ENCODE results near the gene FOXC2.

Gene FOXC2

DNA sequence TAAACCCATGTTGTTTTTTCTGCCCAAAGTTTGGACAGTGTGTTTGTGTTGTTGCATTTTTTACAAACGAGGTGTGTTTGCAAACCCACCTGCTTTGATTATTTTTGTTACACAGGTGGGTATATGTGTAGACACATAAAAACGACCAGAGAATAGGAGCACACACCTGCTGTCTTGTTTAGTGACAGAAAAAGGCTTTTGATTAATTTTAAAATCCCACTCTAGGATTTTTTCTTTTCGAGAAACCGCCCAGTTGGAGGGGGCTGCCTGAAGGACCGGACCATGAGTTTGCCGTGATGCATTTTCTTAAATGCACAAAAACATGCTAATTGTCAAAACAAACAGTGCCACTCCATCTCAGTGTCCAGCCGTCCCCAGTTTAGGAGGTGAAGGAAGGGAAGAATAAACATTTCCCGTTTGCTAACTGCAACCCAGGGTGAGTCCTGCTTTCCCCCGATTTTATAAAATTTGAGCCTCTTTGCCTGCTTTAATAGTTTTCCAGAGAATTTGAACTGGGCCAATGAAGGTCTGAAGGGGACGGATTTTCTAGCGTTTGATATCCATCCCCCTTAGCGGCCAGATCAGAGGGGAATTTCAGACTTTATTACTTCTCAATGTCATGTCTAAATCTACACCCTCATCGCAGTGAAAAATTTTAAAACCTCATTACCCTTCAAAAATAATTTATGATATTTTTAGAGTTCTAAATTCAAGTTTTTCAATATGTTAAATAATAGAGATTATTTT lies 3.2 kb downstream of the FOXC2 start:
- Mint-ChIP-seq H3K4me3 (no peak overlapping the region), H3K27ac (no peak overlapping the region), H3K27me3 (peaks cover 63 to 71% of the 10 kb centered on the region in 2 donors), H3K9me3 (no peaks in the 10 kb centered on the region), H3K4me1 (peaks cover 7 to 26% of the 10 kb centered on the region in 2 donors), H3K36me3 (no peaks in the 10 kb centered on the region)
- ATAC-seq (replicated peaks) (no peak), DNase-seq (no peak)

GRCh38 chr16:86570558-86571529 lies 4.2 kb downstream of the FOXC2 start:
- peak overlapping the region in 1 of 2 donors; percentile 32 for H3K4me3 Mint-ChIP-seq
- DNase-seq (no peak), ATAC-seq (replicated peaks) (no peak)
- H3K27me3 Mint-ChIP-seq, result peaks cover 62 to 71% of the 10 kb centered on the region in 2 donors
- H3K9me3 Mint-ChIP-seq, result no peaks in the 10 kb centered on the region
- no peaks in the 10 kb centered on the region for H3K36me3 Mint-ChIP-seq
- H3K4me1 Mint-ChIP-seq, result peaks cover 5 to 21% of the 10 kb centered on the region in 2 donors
- H3K27ac Mint-ChIP-seq, result no peak overlapping the region

- Mint-ChIP-seq H3K9me3 (no peaks in the 10 kb centered on the region), H3K4me1 (peaks cover 9 to 26% of the 10 kb centered on the region in 2 donors)
Measured at GRCh38 chr16:86571530-86571915, 4.9 kb downstream of the FOXC2 start.

GRCh38 chr16:86572041-86572521 lies 5.5 kb downstream of the FOXC2 start:
- no peak for DNase-seq
- Mint-ChIP-seq H3K36me3 (no peaks in the 10 kb centered on the region), H3K27ac (no peak overlapping the region), H3K4me3 (no peak overlapping the region), H3K4me1 (peaks cover 12 to 32% of the 10 kb centered on the region in 2 donors), H3K9me3 (no peaks in the 10 kb centered on the region), H3K27me3 (peaks cover 70 to 82% of the 10 kb centered on the region in 2 donors)
- no peak for ATAC-seq (replicated peaks)

More at GRCh38 chr16:86571530-86571915, 4.9 kb downstream of the FOXC2 start:
- Mint-ChIP-seq H3K27ac (no peak overlapping the region), H3K4me3 (no peak overlapping the region), H3K36me3 (no peaks in the 10 kb centered on the region), H3K27me3 (peaks cover 66 to 76% of the 10 kb centered on the region in 2 donors)
- ATAC-seq (replicated peaks) (no peak), DNase-seq (no peak)

DNA sequence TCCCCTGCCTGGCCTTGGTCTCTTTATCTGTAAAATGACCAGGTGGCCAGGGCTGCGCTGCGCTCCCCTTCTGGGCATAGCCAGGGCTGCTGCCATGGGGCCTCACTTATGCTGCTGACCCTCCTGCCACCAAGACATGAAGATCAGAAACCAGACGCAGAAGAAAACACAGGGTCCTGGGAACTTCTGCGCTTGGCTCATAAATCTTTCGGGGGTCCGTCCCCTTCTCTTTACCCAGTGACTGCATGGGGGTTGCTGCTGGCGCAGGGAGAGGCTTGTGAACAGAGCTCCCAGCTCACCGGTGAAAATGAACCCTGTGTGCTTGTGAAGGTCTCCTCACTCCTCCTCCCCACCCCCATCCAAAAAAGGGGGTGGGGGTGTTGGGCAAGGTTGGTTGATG lies 6.0 kb downstream of the FOXC2 start:
- H3K4me3 Mint-ChIP-seq, result no peak overlapping the region
- peaks cover 70 to 82% of the 10 kb centered on the region in 2 donors for H3K27me3 Mint-ChIP-seq
- ATAC-seq (replicated peaks), result no peak

GRCh38 chr16:86573215-86573614 lies 6.6 kb downstream of the FOXC2 start:
- DNase-seq, result no peak
- Mint-ChIP-seq H3K4me1 (peaks cover 7 to 26% of the 10 kb centered on the region in 2 donors), H3K27me3 (peaks cover 76 to 86% of the 10 kb centered on the region in 2 donors), H3K4me3 (no peak overlapping the region), H3K27ac (no peak overlapping the region), H3K9me3 (no peaks in the 10 kb centered on the region), H3K36me3 (no peaks in the 10 kb centered on the region)
- ATAC-seq (replicated peaks), result no peak

More for the DNA sequence above, 6.0 kb downstream of the FOXC2 start:
- peaks cover 7 to 28% of the 10 kb centered on the region in 2 donors for H3K4me1 Mint-ChIP-seq
- no peak overlapping the region for H3K27ac Mint-ChIP-seq
- no peak for DNase-seq
- H3K9me3 Mint-ChIP-seq, result no peaks in the 10 kb centered on the region
- no peaks in the 10 kb centered on the region for H3K36me3 Mint-ChIP-seq

DNA sequence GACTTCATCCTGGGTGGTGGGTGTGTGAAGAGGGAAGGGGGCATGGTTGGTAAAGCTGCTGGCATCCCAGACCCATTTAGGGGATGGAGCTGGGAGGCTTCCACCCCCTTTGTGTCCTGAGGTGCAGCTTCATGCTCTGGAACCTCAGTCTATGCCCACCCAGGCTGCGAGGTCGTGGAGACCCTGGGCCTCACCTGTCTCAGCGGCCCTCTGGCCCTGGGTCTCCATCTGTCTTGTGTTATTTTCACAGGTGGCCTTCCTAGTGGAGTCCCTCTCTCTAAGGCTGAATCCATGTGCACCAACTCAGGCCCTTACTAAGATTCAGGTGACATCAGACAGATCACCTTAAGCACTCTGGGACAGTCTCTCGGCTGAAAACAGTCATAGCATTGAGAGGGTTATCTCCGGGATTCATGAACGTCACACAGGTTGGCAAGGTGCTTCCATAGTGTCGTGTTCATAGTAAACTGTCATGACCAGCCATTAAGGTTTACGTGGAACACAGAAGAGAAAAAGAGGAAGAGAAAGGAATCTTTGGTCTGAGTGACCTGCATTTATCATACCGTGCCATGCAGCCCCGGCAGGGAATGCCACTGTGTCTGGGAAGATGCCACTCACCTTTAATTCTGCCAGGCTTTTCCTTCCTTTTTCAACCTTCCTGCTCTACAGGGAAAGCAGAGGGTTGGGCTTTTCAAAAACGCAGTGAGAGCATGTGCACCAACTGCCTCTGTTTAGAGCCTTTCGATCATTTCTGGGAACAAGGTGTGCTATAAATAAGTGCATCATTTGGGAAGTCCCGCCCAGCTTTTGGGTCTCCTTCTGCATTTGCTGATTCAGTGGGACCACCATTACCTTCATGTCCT lies 7.2 kb downstream of the FOXC2 start:
- Mint-ChIP-seq H3K9me3 (no peaks in the 10 kb centered on the region), H3K36me3 (no peaks in the 10 kb centered on the region), H3K27ac (no peak overlapping the region), H3K27me3 (peaks cover 77 to 88% of the 10 kb centered on the region in 2 donors), H3K4me3 (no peak overlapping the region), H3K4me1 (peaks cover 10 to 26% of the 10 kb centered on the region in 2 donors)
- DNase-seq (no peak), ATAC-seq (replicated peaks) (no peak)

- ATAC-seq (replicated peaks), result no peak
- Mint-ChIP-seq H3K4me1 (peaks cover 12 to 28% of the 10 kb centered on the region in 2 donors), H3K4me3 (no peak overlapping the region), H3K36me3 (no peaks in the 10 kb centered on the region), H3K9me3 (no peaks in the 10 kb centered on the region), H3K27me3 (peaks cover 79 to 90% of the 10 kb centered on the region in 2 donors), H3K27ac (no peak overlapping the region)
- no peak for DNase-seq
Measured at GRCh38 chr16:86574646-86575045, 8.0 kb downstream of the FOXC2 start.

DNA sequence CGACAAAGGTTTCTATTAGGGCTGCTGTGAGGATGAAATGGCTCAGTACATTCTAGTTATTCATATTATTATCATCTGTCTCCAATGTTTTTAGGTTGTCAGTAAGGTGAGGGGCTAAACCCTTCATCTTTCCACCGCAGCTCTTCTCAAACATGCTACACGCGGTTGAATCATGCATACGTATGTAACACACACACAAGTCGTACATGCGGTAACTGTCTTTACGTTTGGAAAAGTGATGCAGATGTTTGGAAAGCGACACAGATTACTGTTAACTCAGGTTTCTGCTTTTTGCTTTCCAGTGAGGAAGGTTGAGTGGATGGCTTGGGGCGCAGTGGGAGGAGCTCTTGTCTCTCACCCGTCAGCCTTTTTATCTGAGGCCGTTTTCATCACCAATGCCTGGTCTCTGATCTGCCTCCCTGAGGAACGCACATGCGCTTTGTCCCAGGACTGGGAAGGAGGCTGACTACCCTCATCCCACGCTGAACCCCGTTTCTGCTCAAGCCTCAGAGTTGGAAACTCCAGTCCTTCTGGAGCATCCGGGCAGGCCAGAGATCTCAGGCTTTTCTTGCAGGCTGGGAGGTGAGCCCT lies 8.6 kb downstream of the FOXC2 start:
- no peak for ATAC-seq (replicated peaks)
- DNase-seq, result no peak
- Mint-ChIP-seq H3K27ac (no peak overlapping the region), H3K27me3 (peaks cover 84 to 96% of the 10 kb centered on the region in 2 donors), H3K4me1 (peaks cover 13 to 31% of the 10 kb centered on the region in 2 donors), H3K36me3 (no peaks in the 10 kb centered on the region), H3K4me3 (no peak overlapping the region), H3K9me3 (no peaks in the 10 kb centered on the region)

- Mint-ChIP-seq H3K27me3 (peaks cover 84 to 97% of the 10 kb centered on the region in 2 donors), H3K4me3 (peak overlapping the region; percentile 73 to 76), H3K36me3 (no peaks in the 10 kb centered on the region), H3K27ac (peak overlapping the region; percentile 38), H3K4me1 (peaks cover 13 to 30% of the 10 kb centered on the region in 2 donors), H3K9me3 (no peaks in the 10 kb centered on the region)
- ATAC-seq (replicated peaks), result peak; percentile 57 to 63
- no peak for DNase-seq
Measured at GRCh38 chr16:86575754-86576557, 9.3 kb downstream of the FOXC2 start.

GRCh38 chr16:86576591-86577313 lies 10.1 kb downstream of the FOXC2 start:
- H3K4me3 Mint-ChIP-seq, result peak overlapping the region; percentile 73 to 76
- H3K4me1 Mint-ChIP-seq, result peaks cover 13 to 25% of the 10 kb centered on the region in 2 donors
- H3K27me3 Mint-ChIP-seq, result peaks cover 87 to 97% of the 10 kb centered on the region in 2 donors
- ATAC-seq (replicated peaks) (no peak), DNase-seq (no peak)
- no peaks in the 10 kb centered on the region for H3K9me3 Mint-ChIP-seq
- H3K36me3 Mint-ChIP-seq, result no peaks in the 10 kb centered on the region
- H3K27ac Mint-ChIP-seq, result peak overlapping the region; percentile 38

DNA sequence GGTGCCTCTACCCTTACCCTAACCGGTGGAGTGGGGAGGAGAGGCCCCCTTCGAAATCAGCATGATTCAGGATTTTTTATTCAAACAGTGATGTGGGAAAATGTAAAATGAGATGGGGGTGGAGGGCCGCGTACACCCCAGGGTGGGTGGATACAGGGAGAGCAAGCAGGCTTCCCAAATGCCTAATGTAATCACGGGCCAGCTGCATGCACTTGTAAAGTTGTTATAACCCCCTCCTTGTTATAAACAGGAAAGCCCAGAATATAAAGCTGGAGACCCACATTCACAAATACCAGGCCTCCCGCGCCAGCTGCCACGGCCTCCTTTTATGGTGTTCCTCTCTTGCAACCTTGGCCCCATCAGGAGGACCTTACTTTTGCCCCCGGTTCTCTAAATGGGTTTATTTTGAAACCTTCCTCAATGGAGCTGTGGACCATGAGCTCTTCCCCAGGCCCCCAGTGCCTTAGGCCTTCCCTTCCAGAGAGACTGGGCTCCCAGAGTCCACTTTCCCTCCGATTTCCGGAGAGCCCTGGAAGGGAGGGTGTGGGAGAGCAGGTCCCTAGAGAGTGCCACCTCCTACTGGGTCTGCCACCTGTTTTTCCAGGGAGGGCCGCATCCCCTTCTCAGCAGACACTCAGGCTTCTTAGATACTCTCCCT lies 10.8 kb downstream of the FOXC2 start:
- Mint-ChIP-seq H3K9me3 (no peaks in the 10 kb centered on the region), H3K27ac (no peak overlapping the region), H3K4me3 (no peak overlapping the region), H3K36me3 (no peaks in the 10 kb centered on the region), H3K27me3 (peaks cover 82 to 93% of the 10 kb centered on the region in 2 donors), H3K4me1 (peaks cover 13 to 25% of the 10 kb centered on the region in 2 donors)
- DNase-seq (no peak), ATAC-seq (replicated peaks) (no peak)

Measured in stimulated activated naive B cell treated with anti-CD40 and anti-IgM and Interleukin-4, amounts not matched to agents 10 μg/mL and 1 μg/mL and 100 μg/mL, for 72 hours (primary cell).